OCI-LY7 (cell line): Measurements from ENCODE around the gene TRIM16. TPM values are rescaled to one million over a fixed set of nuclear protein-coding genes. Genes with fewer than 3 reads are reported as not detected.
"Not testable (repeated sequence)": the region's sequence is repeated elsewhere in the genome, so short reads cannot be mapped to it uniquely, and the experiment has no call there.

Experiments
- BruUV-seq: library from RNA; stranded (reverse); fragments of 400-500 nt; replicated peaks from 2 replicates; lab custom pipeline; 2021; lab: Mats Ljungman, UMichigan
- CTCF ChIA-PET: fragments of 300-600 bp; sonication (Branson Sonifier 250); formaldehyde crosslinking; loops from one replicate; lab custom pipeline; 2022; ENCODE audit warnings: antibody characterized with exemption; ENCODE audit not compliant: unreplicated experiment; lab: Charles Lee
- POLR2A ChIA-PET: fragments of 300-600 bp; sonication (Branson Sonifier 250); formaldehyde crosslinking; loops from one replicate; lab custom pipeline; 2022; ENCODE audit warnings: antibody characterized with exemption; lab: Charles Lee
- DNase-seq: peaks from one replicate; pipeline ENCODE4 v3.0.0-alpha.2; 2015; ENCODE audit warnings: low spot score
- H2AFZ ChIP-seq: fragments of 200-600 bp; sonication (generic), shearing (Covaris generic); 2 replicates; pipeline ENCODE4 v1.6.1; 2014; ENCODE audit warnings: mild to moderate bottlenecking, antibody characterized with exemption, low read length, moderate library complexity
- H3K27ac ChIP-seq: fragments of 200-600 bp; sonication (generic); 2 replicates; pipeline ENCODE4 v1.5.1; 2014; ENCODE audit warnings: mixed run types, low read depth, mild to moderate bottlenecking, moderate library complexity, low read length, inconsistent platforms; ENCODE audit not compliant: poor library complexity, severe bottlenecking
- H3K36me3 ChIP-seq: fragments of 200-600 bp; sonication (generic); 2 replicates; pipeline ENCODE4 v1.6.1; 2014; ENCODE audit warnings: mild to moderate bottlenecking, antibody characterized with exemption, low read length, moderate library complexity, mixed read lengths; ENCODE audit not compliant: insufficient read depth
- H3K4me1 ChIP-seq: fragments of 200-600 bp; sonication (generic); 2 replicates; pipeline ENCODE4 v1.5.1; 2014; ENCODE audit warnings: mild to moderate bottlenecking, low read length; ENCODE audit not compliant: insufficient read depth, poor library complexity, severe bottlenecking
- H3K4me2 ChIP-seq: fragments of 200-600 bp; sonication (generic); 2 replicates; pipeline ENCODE4 v1.6.1; 2014; ENCODE audit warnings: mild to moderate bottlenecking, low read length
- H3K4me3 ChIP-seq: fragments of 200-600 bp; sonication (generic); 2 replicates; pipeline ENCODE4 v1.5.1; 2014; ENCODE audit warnings: mild to moderate bottlenecking, low read depth, low read length; ENCODE audit not compliant: poor library complexity, severe bottlenecking
- H3K79me2 ChIP-seq: fragments of 200-600 bp; sonication (generic); 2 replicates; pipeline ENCODE4 v1.6.1; 2016; ENCODE audit warnings: low read depth, mild to moderate bottlenecking, low read length, moderate library complexity, mixed read lengths; ENCODE audit not compliant: insufficient read depth
- H3K9me2 ChIP-seq: fragments of 200-600 bp; sonication (generic); 2 replicates; pipeline ENCODE4 v1.6.1; 2016; ENCODE audit warnings: mild to moderate bottlenecking, low read length, mixed read lengths; ENCODE audit not compliant: insufficient read depth
- H3K9me3 ChIP-seq: fragments of 200-600 bp; sonication (generic); 2 replicates; pipeline ENCODE4 v1.6.1; 2014; ENCODE audit warnings: mild to moderate bottlenecking, mixed run types, low read length, mixed read lengths
- H4K20me1 ChIP-seq: fragments of 200-600 bp; sonication (generic); 2 replicates; pipeline ENCODE4 v1.6.1; 2014; ENCODE audit warnings: mild to moderate bottlenecking, antibody characterized with exemption, low read length, moderate library complexity, mixed read lengths; ENCODE audit not compliant: insufficient read depth
- intact Hi-C: fragments of 100-400 bp; cut with micrococcal nuclease; formaldehyde crosslinking; loops from one replicate; pipeline ENCODE4 v1.10.0; 2022; ENCODE audit not compliant: unreplicated experiment
- total RNA-seq, 2 experiments: library from RNA; depleted of rRNA in 1 of 2; stranded (reverse); fragments of >200 nt in 1 of 2; shearing (Covaris generic) in 1 of 2; gene quantifications; 2 replicates each; pipeline ENCODE4 v1.2.3, GENCODE V29; 2014 to 2022

Gene TRIM16
- total RNA-seq, 2 experiments from 2014 or later = 13.2 to 13.8 TPM

GRCh38 chr17:15642014-15642413 is 42.1 kb downstream of the TRIM16 start:
- intact Hi-C loops, H2AFZ ChIP-seq, BruUV-seq, H3K4me3 ChIP-seq, DNase-seq, H3K9me2 ChIP-seq, H3K36me3 ChIP-seq, H3K9me3 ChIP-seq, CTCF ChIA-PET, H3K4me1 ChIP-seq, POLR2A ChIA-PET, H3K27ac ChIP-seq, H3K79me2 ChIP-seq, H3K4me2 ChIP-seq, H4K20me1 ChIP-seq: not testable (repeated sequence)

- H3K27ac ChIP-seq, BruUV-seq, intact Hi-C loops: not testable (repeated sequence)
These were observed 53.1 kb downstream of the TRIM16 start for GRCh38 chr17:15630930-15631453.

GRCh38 chr17:15629991-15630390 is 54.1 kb downstream of the TRIM16 start:
- H3K9me2 ChIP-seq, POLR2A ChIA-PET, H3K36me3 ChIP-seq, H2AFZ ChIP-seq, intact Hi-C loops, BruUV-seq, CTCF ChIA-PET, H3K4me2 ChIP-seq, DNase-seq, H3K4me1 ChIP-seq, H3K4me3 ChIP-seq, H4K20me1 ChIP-seq, H3K9me3 ChIP-seq, H3K27ac ChIP-seq, H3K79me2 ChIP-seq: not testable (repeated sequence)

More at GRCh38 chr17:15630930-15631453, 53.1 kb downstream of the TRIM16 start:
- CTCF ChIA-PET, H3K9me2 ChIP-seq, DNase-seq, POLR2A ChIA-PET, H3K9me3 ChIP-seq, H3K4me1 ChIP-seq, H3K4me3 ChIP-seq, H3K79me2 ChIP-seq, H3K4me2 ChIP-seq, H4K20me1 ChIP-seq, H2AFZ ChIP-seq, H3K36me3 ChIP-seq: not testable (repeated sequence)

GRCh38 chr17:15623661-15624209 is 60.4 kb downstream of the TRIM16 start:
- BruUV-seq, intact Hi-C loops: not testable (repeated sequence)

GRCh38 chr17:15623255-15623654 is 60.9 kb downstream of the TRIM16 start:
- POLR2A ChIA-PET, H2AFZ ChIP-seq, H3K79me2 ChIP-seq, H3K9me2 ChIP-seq, CTCF ChIA-PET, intact Hi-C loops, H3K4me2 ChIP-seq, H3K4me1 ChIP-seq, BruUV-seq, DNase-seq, H3K9me3 ChIP-seq, H3K27ac ChIP-seq, H3K4me3 ChIP-seq, H4K20me1 ChIP-seq, H3K36me3 ChIP-seq: not testable (repeated sequence)

More at GRCh38 chr17:15623661-15624209, 60.4 kb downstream of the TRIM16 start:
- H3K9me2 ChIP-seq, H3K4me1 ChIP-seq, H4K20me1 ChIP-seq, H3K9me3 ChIP-seq, H3K4me2 ChIP-seq, H3K4me3 ChIP-seq, CTCF ChIA-PET, H3K27ac ChIP-seq, H2AFZ ChIP-seq, H3K79me2 ChIP-seq, DNase-seq, H3K36me3 ChIP-seq: not testable (repeated sequence)
- POLR2A ChIA-PET = interaction anchor here (0.7 kb wide), 1 partner anchor 326 kb away, joined by 3 read pairs; no protein-coding TSS in a partner anchor

GRCh38 chr17:15622124-15622523 is 62.0 kb downstream of the TRIM16 start:
- H3K4me1 ChIP-seq, BruUV-seq, H2AFZ ChIP-seq, H3K79me2 ChIP-seq, DNase-seq, intact Hi-C loops, H3K4me3 ChIP-seq, H3K36me3 ChIP-seq, H3K4me2 ChIP-seq, H3K9me2 ChIP-seq, H4K20me1 ChIP-seq, POLR2A ChIA-PET, CTCF ChIA-PET, H3K27ac ChIP-seq, H3K9me3 ChIP-seq: not testable (repeated sequence)
